NCI-H510A (cell line): ENCODE measurements around the gene SPAG9.
"Not testable (repeated sequence)": the region's sequence is repeated elsewhere in the genome, so short reads cannot be mapped to it uniquely, and the experiment has no call there.

Experiments used
- DNase-seq: peaks from one replicate; lab custom pipeline; 2025; lab: John Stamatoyannopoulos, UW

SPAG9 gene

DNA sequence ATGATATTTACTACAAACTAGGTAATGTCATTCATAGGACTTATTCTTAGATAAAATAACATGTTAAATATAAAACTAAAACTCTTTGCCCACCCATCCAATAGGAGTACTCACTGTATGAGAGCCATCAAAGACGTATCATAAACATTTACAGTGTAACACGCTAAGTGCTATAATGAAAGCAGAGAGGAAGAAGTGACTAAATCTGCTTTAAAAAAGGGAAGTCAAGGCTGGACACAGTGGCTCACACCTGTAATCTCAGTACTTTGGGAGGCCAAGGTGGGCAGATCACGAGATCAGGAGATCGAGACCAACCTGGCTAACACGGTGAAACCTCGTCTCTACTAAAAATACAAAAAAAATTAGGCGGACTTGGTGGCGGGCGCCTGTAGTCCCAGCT lies 32.4 kb downstream of the SPAG9 start:
- DNase-seq: no peak

DNA sequence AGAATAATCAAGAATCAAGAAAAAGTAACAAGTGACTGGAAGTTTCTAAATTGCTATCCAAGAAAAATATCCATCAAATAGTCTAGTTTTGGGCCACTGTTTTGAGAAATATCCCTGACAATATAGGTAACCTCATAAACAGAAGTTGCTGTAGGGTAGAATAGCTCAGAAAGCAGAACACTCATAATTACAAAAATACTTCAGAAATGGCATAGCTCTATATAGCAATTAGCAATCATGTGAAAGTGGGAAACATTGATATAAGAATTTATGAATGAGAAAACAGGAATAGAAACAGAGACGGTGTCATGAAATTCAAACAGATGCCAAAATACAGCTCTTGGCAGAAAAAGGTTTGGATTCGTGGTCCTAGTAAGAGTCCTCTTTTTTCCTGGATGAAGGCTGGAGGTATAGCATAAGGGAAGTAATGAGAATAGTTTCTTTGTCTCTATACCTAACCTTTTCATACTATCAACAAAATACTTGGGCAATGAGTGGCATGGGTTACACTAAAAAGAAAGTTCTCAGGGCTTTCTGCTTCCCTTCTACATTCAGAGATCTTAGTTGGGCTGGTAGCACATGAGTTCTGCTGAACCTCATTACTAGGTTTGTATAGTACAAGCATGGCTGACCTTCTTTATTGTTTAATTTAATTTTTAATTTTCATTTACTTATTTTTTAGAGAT lies 33.5 kb downstream of the SPAG9 start:
- DNase-seq: no peak

DNA sequence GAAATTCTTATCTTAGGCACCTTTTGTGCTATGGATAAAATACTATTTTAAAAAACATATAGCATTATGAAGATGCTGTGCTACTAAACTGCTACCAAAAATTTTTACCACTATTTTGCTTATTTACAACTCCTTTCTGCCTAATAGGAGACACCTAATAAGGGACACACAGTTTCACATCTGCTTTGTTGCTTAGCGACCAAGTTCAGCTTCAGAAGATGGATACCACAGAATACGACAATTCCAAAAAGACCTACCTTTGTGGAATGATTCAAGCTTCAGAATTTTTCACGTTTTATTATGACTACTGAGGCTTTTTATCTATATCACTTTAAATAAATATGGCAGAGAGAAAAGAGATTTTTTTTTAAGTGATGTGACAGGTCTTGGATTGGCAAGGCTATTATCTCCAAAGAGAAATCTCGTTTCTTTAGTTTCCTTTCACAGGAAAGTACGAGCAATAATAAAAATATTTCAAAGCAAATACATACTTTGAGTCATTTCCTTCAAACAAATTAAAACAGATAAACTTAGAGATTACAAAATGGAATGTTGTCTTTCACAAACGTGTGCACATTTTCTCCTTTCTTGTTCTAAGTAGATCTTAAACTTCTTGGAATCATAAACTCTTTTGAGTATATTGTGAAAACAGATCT lies 35.4 kb downstream of the SPAG9 start:
- DNase-seq: no peak

DNA sequence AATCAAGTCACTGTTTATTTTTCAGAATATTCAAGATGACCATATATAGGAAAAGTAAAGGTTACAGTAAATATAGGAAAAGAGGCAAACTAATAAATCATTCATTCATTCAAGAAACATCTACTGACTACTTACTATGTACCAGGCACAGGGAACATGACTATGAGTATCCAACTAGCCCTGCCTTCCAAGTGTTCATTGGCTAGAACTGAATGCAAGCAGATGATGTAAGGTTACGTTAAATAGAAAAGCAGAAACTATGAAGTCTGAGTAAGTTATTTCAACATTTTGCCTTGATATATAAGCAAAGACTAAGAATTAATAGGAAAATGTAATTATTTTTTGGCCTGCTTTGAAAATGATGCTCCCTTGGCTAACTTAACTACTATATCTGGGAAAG lies 36.7 kb downstream of the SPAG9 start:
- DNase-seq: no peak

DNA sequence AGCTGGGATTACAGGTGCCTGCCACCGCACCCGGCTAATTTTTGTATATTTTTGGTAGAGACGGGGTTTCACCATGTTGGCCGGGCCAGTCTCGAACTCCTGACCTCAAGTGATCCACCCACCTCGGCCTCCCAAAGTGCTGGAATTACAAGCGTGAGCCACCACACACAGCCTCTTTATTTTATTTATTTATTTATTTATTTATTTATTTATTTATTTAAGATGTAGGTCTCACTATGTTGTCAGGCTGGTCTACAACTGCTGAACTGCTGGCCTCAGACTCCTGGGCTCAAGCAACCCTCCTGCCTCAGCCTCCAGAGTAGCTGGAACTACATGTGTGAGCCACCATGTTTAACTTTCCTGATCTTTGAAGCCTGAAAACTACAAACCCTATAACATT lies 37.3 kb downstream of the SPAG9 start:
- not testable (repeated sequence) for DNase-seq

DNA sequence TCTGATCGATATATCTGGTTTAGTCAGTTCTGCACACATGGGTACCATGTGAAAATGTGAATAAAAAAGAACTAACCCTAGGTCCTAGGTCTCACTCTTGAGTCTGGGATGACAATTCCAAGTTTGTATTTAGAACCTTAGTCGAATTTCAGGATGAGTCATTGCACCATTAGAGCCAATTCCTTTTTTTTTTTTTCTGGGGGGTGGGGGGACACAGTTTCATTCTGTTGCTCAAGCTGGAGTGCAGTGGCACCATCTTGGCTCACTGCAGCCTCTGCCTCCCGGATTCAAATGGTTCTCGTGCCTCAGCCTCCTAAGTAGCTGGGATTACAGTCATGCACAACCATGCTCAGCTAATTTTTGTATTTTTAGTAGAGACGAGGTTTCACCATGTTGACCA lies 41.6 kb downstream of the SPAG9 start:
- no peak for DNase-seq

DNA sequence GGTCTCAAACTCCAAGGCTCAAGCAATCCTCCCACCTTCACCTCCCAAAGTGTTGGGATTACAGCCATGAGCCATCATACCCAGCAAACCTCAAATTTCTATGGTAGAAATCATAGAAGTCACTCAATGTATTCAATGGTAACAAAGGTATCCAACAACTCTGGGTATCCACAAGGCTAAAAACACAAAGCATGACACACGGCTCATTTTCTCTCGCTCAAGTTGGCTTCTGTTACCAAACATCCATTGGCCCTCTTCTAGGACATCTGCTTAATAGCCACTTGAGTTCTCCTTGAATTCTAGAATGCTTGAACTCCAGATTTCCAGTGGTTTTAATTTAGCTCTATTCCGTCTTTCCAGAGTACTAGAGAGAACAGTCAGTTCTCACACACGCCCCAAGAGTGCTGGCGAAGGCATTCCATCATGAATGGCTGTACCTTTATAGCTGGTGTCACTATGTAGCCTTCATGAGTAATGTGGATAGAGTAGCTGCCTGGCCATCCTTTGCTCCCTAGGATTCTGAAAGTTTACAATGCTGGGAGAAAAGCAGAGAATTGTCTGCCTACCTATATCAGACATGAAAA lies 42.6 kb downstream of the SPAG9 start:
- no peak for DNase-seq

DNA sequence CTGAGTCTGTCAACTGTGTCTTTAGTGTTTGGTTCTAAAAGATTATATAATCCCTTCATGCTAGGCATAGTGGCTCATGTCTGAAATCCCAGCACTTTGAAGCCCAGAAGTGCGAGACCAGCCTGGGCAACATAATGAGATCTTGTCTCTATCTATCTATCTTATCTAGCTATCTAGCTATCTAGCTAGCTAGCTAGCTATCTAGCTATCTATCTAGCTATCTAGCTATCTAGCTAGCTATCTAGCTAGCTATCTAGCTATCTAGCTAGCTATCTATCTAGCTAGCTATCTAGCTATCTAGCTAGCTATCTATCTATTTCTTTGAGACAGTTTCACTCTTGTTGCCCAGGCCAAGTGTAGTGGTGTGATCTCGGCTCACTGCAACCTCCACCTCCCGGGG lies 43.8 kb downstream of the SPAG9 start:
- DNase-seq: no peak

DNA sequence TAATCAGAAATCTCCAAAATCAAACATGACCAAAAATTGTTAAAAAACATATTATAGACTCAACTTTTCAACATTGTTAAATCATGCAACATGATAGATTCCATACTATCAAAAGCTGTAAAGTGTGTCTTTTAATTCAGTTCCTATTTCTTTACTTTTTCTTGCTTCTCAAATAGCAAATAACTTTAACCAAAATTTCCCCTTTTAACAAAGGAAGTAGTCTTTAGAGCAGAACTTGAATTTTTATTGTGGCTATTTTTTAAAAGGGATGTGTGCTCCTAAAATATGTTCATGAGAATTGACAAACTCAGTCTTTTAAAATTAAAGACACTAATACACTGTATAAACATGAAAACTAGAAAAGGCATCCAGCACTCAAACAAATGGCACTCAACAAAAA lies 49.1 kb downstream of the SPAG9 start:
- DNase-seq: no peak

DNA sequence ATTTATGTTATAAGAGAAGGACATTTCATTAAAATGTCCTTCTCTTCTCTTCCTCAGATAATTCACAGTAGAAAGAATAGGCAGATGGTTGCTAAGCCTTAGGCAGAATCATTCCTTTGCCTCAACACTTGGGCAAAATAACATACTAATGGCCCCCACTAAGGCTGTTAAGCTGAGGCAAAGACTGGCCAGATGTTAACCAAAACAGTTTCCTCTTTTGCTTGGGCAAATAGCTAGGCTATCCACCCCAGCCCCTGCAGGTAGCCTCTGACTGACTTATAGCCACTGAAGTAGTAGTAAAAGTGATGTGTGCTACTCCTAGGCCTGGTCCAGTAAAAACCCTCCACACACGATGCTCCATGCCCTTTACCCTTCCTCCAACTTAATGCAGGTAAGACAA lies 55.2 kb downstream of the SPAG9 start:
- no peak for DNase-seq

DNA sequence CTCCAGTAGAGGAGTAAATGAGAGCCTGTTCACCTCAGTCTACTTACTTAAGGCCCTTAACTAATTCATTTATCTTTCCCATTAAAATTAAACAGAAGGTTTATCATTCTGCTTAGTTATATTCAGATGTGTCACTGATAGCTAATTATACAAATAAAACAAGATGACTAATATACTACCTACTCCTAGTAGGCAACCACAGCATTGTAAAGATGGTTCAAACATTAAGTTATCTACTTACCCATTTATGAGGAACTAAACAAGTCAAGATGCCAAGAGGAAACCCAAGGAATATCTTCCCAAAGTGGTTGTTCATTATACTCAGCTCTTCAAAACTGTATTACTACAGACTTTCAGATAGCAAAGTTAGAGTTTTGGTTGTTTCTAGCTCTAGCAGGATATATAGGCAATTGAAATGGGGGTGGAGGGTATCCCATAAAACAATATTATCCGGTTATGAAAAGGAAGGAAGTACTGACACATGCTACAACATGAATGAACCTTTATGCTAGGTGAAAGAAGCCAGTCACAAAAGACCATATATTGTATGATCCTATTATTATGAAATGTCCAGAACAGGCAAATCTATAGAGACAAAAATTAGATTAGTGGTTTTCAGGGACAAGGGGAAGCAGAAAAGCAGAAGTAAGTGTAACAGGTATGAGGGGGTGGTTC lies 56.5 kb downstream of the SPAG9 start:
- DNase-seq: no peak

DNA sequence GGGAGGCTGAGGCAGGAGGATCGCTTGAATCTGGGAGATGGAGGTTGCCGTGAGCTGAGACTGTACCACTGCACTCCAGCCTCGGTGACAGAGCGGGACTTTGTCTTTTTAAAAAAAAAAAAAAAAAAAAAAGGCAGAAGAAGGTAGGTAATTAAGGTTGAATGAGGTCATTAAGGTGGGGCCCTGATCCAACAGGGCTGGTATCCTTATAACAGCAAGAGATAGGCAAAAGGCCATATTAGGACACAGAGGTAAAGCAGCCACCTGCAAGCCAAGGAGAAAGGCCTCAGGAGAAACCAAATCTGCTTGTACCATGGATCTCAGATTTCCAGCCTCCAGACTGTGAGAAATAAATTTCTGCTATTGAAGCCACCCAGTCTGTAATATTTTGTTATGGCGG lies 60.3 kb downstream of the SPAG9 start:
- DNase-seq: no peak

DNA sequence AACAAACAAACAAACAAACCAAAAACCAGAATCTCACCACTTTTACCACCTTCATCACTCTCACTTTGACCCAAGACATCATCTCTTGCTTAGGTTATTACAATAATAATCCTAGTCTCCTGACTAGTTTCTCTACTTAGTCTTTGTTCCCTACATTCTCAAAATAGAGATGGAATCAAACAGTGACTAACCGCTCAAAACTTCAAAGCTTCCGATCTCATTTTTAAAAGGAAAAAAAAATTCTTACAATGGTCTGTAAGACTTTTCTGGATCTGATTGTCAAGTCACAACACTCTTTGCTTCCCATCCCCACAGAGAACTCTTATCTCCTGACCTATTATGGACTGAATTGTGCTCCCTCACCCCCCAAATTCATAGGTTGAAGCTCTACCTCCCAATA lies 60.9 kb downstream of the SPAG9 start:
- DNase-seq: no peak

DNA sequence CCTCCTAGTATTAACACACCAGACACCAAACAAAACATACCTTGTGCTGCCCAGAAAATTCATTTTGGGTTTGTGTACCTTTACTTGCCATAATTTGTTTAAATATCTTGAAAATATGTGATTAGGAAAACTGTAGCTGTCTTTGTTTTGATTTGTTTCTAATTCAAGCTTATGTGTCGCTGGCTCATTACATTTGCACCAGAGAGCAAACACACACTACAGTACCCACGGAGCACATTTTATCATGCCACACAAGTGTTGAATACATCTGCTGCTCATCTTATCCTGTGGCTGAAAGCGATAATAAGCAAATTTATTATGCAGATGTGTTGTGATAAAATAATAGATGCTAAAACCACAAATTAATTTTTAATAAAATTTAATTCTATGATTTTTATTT lies 63.1 kb downstream of the SPAG9 start:
- DNase-seq: no peak

DNA sequence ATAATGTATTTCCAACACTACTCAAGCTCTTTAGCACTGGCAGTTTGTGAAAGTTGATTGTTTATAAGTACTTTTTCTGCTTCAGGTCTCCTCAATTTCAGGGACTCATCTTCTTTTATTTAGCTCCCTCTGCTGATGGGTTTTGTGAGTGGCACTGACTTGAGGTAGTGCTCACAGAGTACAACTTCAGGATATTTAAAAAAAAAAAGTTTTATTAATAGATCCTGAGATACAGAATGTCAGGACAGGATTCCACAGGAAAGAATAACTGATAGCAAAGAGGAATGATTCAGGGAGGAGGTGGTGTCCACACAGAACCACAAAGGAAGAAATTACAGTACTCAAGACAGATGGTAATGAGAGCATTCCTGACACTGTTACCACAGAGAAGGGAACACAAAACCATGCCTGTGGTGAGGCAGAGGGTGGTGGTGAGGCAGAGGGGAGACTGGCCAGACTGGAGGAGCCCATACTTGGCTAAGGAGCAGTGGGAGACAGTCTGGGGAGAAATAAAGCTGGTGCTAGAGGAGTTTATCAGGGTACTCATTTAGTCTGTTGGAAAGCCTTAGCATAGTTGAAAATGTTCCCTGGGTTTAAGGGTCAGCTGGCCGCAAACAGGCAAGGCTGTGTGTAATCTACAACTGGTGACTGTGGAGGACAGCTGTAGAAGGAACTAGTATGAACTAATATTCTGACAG lies 63.7 kb downstream of the SPAG9 start:
- no peak for DNase-seq

DNA sequence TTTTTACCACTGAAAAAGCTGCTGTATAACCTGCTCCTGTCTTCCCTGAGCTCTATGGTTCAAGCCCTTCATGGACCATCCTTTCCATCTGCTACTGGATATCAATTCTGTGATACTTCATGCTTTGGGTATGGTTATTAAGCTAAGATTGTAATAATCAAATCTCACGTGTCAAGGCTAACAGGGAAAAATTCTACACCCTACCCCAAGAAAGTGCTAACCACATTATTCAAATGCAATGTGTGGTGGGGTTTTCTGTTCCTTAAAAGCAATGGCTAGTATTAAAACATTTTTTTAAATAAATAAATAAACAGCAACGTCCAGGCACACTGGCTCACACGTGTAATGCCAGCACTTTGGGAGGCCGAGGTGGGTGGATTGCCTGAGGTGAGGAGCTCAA lies 65.9 kb downstream of the SPAG9 start:
- DNase-seq: no peak

DNA sequence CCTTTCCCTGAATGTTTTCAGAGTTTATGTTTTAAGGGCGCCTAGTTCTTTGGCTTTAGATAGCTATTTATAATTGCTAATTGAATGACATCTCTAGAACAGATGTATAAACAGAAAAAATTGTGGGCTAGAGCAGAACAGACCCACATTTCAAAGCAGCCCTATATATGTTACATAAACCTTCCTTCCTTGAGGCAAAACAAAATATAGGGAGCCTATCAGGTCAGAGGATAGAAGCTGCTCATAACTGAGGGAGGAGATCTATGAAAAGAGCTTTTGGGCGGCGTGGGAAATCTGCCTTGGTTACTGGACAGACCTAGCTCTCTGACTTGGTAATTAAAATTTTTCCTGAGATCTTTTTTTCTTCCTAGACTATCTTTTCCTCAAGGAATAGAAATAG lies 68.4 kb downstream of the SPAG9 start:
- DNase-seq: no peak

DNA sequence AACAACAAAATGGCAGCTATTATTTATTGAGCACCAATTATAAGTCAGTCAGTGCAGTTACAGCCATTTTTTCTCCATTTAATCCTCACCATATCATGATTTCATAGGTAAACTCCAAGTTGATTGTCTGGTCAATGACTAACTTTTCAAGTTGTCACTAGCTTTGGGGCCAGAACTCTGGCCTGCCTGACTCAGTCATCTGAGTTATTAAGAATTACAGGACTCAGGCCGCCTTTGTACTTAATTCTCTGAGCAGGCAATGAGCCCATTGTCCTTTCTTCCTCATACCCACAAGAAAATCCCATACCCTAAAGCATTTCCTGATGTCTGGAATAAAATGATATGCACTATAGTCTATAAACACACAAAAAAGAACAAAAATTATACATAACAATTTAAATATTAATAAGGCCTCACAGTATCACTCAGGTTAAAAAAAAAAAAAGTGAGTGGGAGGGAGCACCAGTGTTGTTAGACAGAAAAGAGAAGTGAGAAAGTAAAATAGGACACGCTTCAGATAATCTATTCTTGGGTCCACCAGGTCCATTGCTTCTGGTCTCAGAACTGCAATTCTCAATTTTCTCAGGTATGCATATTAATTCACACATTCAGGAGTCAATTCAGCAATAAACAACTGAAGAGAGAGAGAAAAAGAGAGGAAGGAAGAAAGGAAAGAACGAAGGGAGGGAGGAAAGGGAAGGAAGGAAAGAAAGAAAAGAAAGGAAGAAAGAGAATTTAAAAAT lies 70.2 kb downstream of the SPAG9 start:
- DNase-seq: no peak

DNA sequence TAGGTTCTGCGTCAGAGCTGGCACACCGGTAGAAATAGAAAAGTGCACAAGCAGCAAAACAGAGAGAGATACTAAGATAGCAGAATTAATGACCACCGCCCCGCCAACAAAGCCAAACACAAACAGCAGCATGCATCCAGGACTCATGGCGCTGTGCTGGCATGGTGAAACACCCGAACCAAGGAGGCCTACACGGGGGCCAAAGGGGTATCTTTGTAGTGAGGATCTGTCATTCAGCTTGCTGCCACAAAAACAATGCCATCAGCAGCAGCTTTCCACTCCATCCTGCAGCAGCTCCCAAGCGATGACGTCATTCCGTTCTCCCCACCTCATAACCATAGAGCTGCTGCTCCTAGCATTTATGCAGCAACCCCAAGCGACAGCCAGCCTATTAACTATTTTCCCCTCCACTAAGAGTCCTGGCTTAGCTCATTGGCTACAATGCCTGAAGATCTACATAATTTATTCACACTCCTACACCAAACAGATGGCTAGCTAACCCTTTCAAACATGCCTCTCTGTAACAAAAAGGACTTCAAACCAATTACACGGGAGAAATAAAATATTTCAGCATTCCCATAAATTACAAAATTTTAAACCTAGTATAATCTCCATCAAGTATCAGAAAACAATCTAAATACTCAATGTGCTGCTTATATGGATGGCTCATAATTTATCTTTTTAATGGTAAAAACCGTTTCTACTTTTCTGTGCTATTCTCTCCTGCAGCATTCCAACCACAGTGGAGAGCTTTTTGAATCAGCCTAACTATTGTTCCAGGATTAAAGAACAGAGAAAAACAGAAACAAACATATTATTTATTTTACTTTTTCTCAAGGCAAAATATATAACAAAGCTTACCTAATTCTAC lies 73.9 kb downstream of the SPAG9 start:
- peak; percentile 96 for DNase-seq

DNA sequence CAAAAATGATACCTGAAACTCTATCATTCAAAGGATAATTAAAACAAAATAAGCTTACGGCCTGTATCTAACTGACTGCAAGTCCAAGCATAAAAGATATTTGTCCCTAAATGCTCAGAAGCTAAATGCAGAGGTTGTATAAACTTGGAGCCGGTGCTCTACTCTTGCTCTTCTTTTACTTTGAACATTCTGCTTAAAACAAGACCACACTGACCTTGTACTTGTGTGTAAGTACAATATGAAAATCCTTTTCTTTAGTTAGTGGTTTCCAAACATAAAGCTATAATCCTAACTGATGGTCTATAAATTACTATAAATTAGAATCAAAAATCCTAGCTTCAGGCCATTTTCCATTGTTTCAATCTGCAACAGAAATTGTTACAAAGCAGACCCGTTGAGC lies 74.6 kb downstream of the SPAG9 start:
- no peak for DNase-seq

DNA sequence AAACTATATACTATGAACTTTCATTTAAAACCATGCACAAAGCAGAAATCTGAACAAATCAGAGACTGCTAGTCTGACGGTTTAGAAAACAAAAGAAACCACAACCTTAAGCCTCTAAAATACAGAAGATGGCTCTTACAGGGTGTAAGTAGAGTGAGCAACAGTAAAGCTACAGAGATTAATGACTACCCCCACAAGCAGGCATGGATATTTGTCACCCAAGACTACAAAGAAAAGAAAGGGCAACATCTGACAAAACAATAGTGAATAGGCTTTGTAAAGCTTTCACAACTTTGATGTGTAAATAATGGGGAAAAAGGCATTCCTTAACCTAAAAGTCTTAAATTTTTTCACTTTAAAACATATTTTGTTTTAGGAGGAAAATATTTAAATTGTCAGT lies 75.0 kb downstream of the SPAG9 start:
- no peak for DNase-seq
